Measurements from ENCODE around the gene SLC16A10. TPM values are rescaled to one million over a fixed set of nuclear protein-coding genes. Genes with fewer than 3 reads are reported as not detected.
A peak's percentile ranks its signal among the peaks of the same experiment; 100 is the strongest.

Gene SLC16A10
- total RNA-seq, 2 donors from 2014 or later: 8.7 to 13.8 TPM

DNA sequence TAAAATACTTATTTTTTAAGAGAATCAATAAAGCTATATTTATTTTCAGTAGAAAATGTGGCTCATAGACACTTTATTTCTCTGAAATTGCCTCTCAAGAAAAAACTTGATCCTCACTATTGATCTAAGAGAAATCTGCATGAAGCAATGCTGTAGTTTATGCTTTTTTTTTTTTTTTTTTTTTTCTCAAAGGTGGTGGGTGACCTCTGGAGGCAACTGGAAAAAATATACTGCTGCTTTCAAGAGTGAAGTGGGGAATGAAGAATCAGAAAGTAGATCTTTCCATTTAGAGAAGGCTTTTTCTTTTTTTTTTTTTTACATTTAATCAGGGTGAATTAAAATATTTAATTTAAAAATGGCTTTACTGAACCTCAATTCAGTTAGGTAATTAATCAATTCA, 169.3 kb downstream of the SLC16A10 start:
- H3K27ac ChIP-seq (ENCODE audit: low read depth, low read length): no peak overlapping the region
- no peaks in the 10 kb centered on the region for H3K9me3 ChIP-seq (ENCODE audit: control insufficient read depth, low read length)
- H3K4me3 ChIP-seq (ENCODE audit: low read length): no peak overlapping the region
- no peak for DNase-seq
- H3K36me3 ChIP-seq (ENCODE audit: control insufficient read depth, insufficient read depth, low read length): no peaks in the 10 kb centered on the region
- H3K9ac ChIP-seq (ENCODE audit: extremely low read depth, low read length, poor library complexity, severe bottlenecking): no peak overlapping the region
- no peaks in the 10 kb centered on the region for H3K9me3 Mint-ChIP-seq
- H3K27ac Mint-ChIP-seq: peak overlapping the region; percentile 56
- H3K4me1 ChIP-seq (ENCODE audit: control insufficient read depth, insufficient read depth, low read length): peaks cover 18% of the 10 kb centered on the region
- peak; percentile 47 for TF ChIP-seq CTCF (conservative IDR thresholded peaks at IDR 0.05)
- H3K27me3 ChIP-seq (ENCODE audit: control insufficient read depth, insufficient read depth, low read length, poor library complexity, severe bottlenecking): no peaks in the 10 kb centered on the region
- no peaks in the 10 kb centered on the region for H3K27me3 Mint-ChIP-seq (ENCODE audit: insufficient read depth)
- peaks cover 65% of the 10 kb centered on the region for H3K4me1 Mint-ChIP-seq
- no peaks in the 10 kb centered on the region for H3K36me3 Mint-ChIP-seq (ENCODE audit: low read depth)
- H3K4me3 Mint-ChIP-seq: no peak overlapping the region

GRCh38 chr6:111258010-111258409, 170.7 kb downstream of the SLC16A10 start:
- Mint-ChIP-seq H3K4me3 (no peak overlapping the region), H3K27ac (no peak overlapping the region), H3K36me3 (ENCODE audit: low read depth) (no peaks in the 10 kb centered on the region), H3K27me3 (ENCODE audit: insufficient read depth) (no peaks in the 10 kb centered on the region), H3K9me3 (no peaks in the 10 kb centered on the region), H3K4me1 (peaks cover 52% of the 10 kb centered on the region)
- peaks cover 11% of the 10 kb centered on the region for H3K36me3 ChIP-seq (ENCODE audit: control insufficient read depth, insufficient read depth, low read length)
- no peak overlapping the region for H3K9ac ChIP-seq (ENCODE audit: extremely low read depth, low read length, poor library complexity, severe bottlenecking)
- TF ChIP-seq CTCF (conservative IDR thresholded peaks at IDR 0.05): no peak
- H3K4me1 ChIP-seq (ENCODE audit: control insufficient read depth, insufficient read depth, low read length): peaks cover 18% of the 10 kb centered on the region
- H3K9me3 ChIP-seq (ENCODE audit: control insufficient read depth, low read length): no peaks in the 10 kb centered on the region
- WGBS, 2 experiments (ENCODE audit: insufficient coverage in 1 of 2, insufficient read length in 1 of 2): 93 to 94% methylated on average over 3 to 11 of the region's 13 CpGs
- H3K27ac ChIP-seq (ENCODE audit: low read depth, low read length): no peak overlapping the region
- no peak overlapping the region for H3K4me3 ChIP-seq (ENCODE audit: low read length)
- H3K27me3 ChIP-seq (ENCODE audit: control insufficient read depth, insufficient read depth, low read length, poor library complexity, severe bottlenecking): no peaks in the 10 kb centered on the region
- no peak for DNase-seq

DNA sequence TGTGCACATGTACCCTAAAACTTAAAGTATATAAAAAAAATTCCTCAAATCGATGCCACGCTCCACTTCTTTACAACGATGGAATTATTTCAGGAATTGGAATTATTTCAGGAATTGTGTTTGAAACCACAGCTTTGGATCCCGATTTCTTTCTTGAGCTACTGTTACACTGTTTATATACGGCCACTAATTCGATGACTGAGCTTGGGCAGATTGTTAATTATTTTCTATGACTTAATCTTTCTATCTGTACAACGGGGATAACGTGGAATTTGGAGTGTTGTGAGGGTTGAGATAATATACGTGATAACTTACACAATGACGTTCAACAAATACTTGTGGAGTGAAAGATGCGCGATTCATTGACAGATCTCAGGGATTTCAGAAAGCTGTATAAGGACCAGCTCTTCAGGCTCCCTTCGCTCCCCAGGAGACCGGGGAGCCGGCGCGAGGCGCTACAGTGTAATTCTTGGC, 171.3 kb downstream of the SLC16A10 start:
- Mint-ChIP-seq H3K4me3 (peak overlapping the region; percentile 68), H3K27ac (peak overlapping the region; percentile 60), H3K27me3 (ENCODE audit: insufficient read depth) (no peaks in the 10 kb centered on the region), H3K4me1 (peaks cover 46% of the 10 kb centered on the region), H3K36me3 (ENCODE audit: low read depth) (peaks cover 1% of the 10 kb centered on the region), H3K9me3 (no peaks in the 10 kb centered on the region)
- no peak overlapping the region for H3K9ac ChIP-seq (ENCODE audit: extremely low read depth, low read length, poor library complexity, severe bottlenecking)
- no peaks in the 10 kb centered on the region for H3K27me3 ChIP-seq (ENCODE audit: control insufficient read depth, insufficient read depth, low read length, poor library complexity, severe bottlenecking)
- no peak for TF ChIP-seq CTCF (conservative IDR thresholded peaks at IDR 0.05)
- peaks cover 17% of the 10 kb centered on the region for H3K36me3 ChIP-seq (ENCODE audit: control insufficient read depth, insufficient read depth, low read length)
- DNase-seq: no peak
- 39 to 49% methylated on average over 16 to 18 of the region's 18 CpGs for WGBS, 2 experiments (ENCODE audit: insufficient coverage in 1 of 2, insufficient read length in 1 of 2)
- no peak overlapping the region for H3K4me3 ChIP-seq (ENCODE audit: low read length)
- no peak overlapping the region for H3K27ac ChIP-seq (ENCODE audit: low read depth, low read length)
- no peaks in the 10 kb centered on the region for H3K9me3 ChIP-seq (ENCODE audit: control insufficient read depth, low read length)
- peaks cover 13% of the 10 kb centered on the region for H3K4me1 ChIP-seq (ENCODE audit: control insufficient read depth, insufficient read depth, low read length)
